Uterus (tissue), 4 donors: ENCODE results near the gene MSL1. TPM values are rescaled to one million over a fixed set of nuclear protein-coding genes. Genes with fewer than 3 reads are reported as not detected.

Experiments used
- DNase-seq, 2 donors: peaks; one replicate each; pipeline ENCODE4 v3.0.0-alpha.2; 2019 to 2020
- H3K27ac ChIP-seq, 2 donors: fragments of 200-600 bp; sonication (generic); 1 replicate in 1 of 2; 2 replicates in 1 of 2; pipeline ENCODE4 v1.5.1; 2016 to 2018
- H3K27me3 ChIP-seq, 2 donors: fragments of 200-600 bp; sonication (generic); one replicate each; pipeline ENCODE4 v1.5.1; 2018 to 2019; ENCODE audit warnings: control low read depth in 1 of 2
- H3K36me3 ChIP-seq, 2 donors: fragments of 200-600 bp; sonication (generic); one replicate each; pipeline ENCODE4 v1.5.1; 2019; ENCODE audit warnings: control low read depth in 1 of 2
- H3K4me1 ChIP-seq, 2 donors: fragments of 200-600 bp; sonication (generic); one replicate each; pipeline ENCODE4 v1.5.1; 2018 to 2019; ENCODE audit warnings: control low read depth in 1 of 2
- H3K4me3 ChIP-seq, 2 donors: fragments of 200-600 bp; sonication (generic); 1 replicate in 1 of 2; 2 replicates in 1 of 2; pipeline ENCODE4 v1.5.1; 2018 to 2019; ENCODE audit warnings: mild to moderate bottlenecking in 1 of 2
- H3K9me3 ChIP-seq, 2 donors: fragments of 200-600 bp; sonication (generic); one replicate each; pipeline ENCODE4 v1.5.1; 2019; ENCODE audit warnings: control low read depth in 1 of 2
- CTCF ChIP-seq, 4 experiments: fragments of 200-600 bp in 2 of 4; fragments of 450-650 bp in 2 of 4; sonication (generic) in 2 of 4; IDR thresholded peaks; one replicate each; pipeline ENCODE4 v1.5.1; 2016 to 2019; ENCODE audit warnings: antibody characterized with exemption in 4 of 4, mild to moderate bottlenecking in 2 of 4, moderate library complexity in 1 of 4
- POLR2A ChIP-seq, 2 donors: fragments of 450-650 bp; IDR thresholded peaks; one replicate each; pipeline ENCODE4 v1.6.1; 2016; ENCODE audit warnings: antibody characterized with exemption in 2 of 2, mild to moderate bottlenecking in 1 of 2, moderate library complexity in 1 of 2
- intact Hi-C: fragments of 100-400 bp; cut with DNase I; formaldehyde crosslinking; loops from one replicate; pipeline ENCODE4 v1.15.1; 2023; ENCODE audit warnings: low total_unique reads
- total RNA-seq, 4 donors: library from RNA; depleted of rRNA in 3 of 4; stranded (reverse); fragments of >200 nt in 3 of 4; gene quantifications; one replicate each; pipeline versions ENCODE4 v1.1.0 to v1.2.4, GENCODE V29; 2014 to 2023
- donor health status: DM: yes; HTN: yes; CAD: no.

The MSL1 gene
- total RNA-seq, 4 donors from 2014 or later = 51.0 to 151 (median 77.6) TPM

GRCh38 chr17:40103688-40104087, 18.1 kb upstream of the MSL1 start:
- no peaks in the 10 kb centered on the region for H3K36me3 ChIP-seq
- H3K4me1 ChIP-seq = peaks cover 42 to 44% of the 10 kb centered on the region in 2 donors
- peak in 1 of 2 donors; percentile 13 for DNase-seq
- no peak for TF ChIP-seq POLR2A (IDR thresholded peaks at IDR 0.05)
- TF ChIP-seq CTCF (IDR thresholded peaks at IDR 0.05) = no peak
- H3K27ac ChIP-seq = peak overlapping the region; percentile 90 to 99
- intact Hi-C loops = no loop called here
- H3K27me3 ChIP-seq = no peaks in the 10 kb centered on the region
- no peaks in the 10 kb centered on the region for H3K9me3 ChIP-seq
- H3K4me3 ChIP-seq = no peak overlapping the region

DNA sequence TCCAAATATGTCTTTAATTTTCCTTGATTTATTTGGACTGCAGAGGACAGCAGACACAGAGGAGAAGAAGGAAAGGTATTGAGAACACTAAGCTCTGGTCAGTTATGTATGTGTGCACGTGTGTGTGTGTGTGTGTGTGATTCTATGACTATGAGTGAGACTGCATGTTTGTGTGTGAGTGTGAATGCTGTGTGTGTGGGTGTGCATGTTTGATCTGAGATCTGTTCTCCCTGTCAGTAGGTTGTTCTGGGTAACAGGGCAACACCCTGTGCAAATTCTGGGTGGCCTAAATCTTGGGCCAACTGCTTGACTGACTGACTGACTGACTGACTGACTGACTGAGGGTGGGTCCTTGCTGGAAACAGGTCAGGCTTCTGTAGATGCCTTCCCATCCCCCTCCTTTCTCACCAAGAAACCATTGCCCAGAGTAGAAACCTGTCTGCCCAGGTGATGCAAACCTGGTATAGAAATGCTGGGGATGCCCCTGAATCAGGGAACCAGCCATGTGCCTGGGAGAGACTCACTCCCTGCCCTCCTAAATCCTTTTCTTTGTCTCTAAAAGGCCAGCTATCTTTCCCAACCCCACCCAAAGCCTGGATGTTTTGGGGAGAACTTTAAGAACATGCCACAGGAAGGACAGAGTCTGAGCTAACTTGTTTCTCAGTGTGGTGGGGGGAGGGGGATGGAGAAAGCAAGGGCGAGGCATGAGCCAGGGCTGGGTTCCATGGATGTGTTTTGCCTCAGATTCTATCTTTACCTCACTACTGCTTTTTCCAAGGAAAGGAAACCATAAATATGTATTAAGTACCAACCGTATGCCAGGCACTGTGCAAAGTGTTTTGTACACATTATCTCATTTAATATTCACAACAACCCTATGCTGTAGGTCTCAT, 16.9 kb upstream of the MSL1 start:
- Histone ChIP-seq H3K4me1 (peaks cover 52 to 55% of the 10 kb centered on the region in 2 donors), H3K9me3 (no peaks in the 10 kb centered on the region)
- TF ChIP-seq CTCF (IDR thresholded peaks at IDR 0.05) (no peak), POLR2A (IDR thresholded peaks at IDR 0.05) (no peak)

GRCh38 chr17:40105861-40106759, 15.7 kb upstream of the MSL1 start:
- Histone ChIP-seq H3K36me3 (no peaks in the 10 kb centered on the region), H3K27ac (peak overlapping the region; percentile 90 to 99), H3K4me3 (no peak overlapping the region), H3K27me3 (no peaks in the 10 kb centered on the region), H3K4me1 (peaks cover 59 to 66% of the 10 kb centered on the region in 2 donors), H3K9me3 (no peaks in the 10 kb centered on the region)
- intact Hi-C loops = no loop called here
- DNase-seq = no peak
- TF ChIP-seq CTCF (IDR thresholded peaks at IDR 0.05) (no peak), POLR2A (IDR thresholded peaks at IDR 0.05) (no peak)

More for the DNA sequence above, 16.9 kb upstream of the MSL1 start:
- intact Hi-C loops = no loop called here
- peak; percentile 39 to 66 for DNase-seq
- Histone ChIP-seq H3K4me3 (no peak overlapping the region), H3K27me3 (no peaks in the 10 kb centered on the region), H3K36me3 (no peaks in the 10 kb centered on the region), H3K27ac (peak overlapping the region; percentile 90 to 99)

DNA sequence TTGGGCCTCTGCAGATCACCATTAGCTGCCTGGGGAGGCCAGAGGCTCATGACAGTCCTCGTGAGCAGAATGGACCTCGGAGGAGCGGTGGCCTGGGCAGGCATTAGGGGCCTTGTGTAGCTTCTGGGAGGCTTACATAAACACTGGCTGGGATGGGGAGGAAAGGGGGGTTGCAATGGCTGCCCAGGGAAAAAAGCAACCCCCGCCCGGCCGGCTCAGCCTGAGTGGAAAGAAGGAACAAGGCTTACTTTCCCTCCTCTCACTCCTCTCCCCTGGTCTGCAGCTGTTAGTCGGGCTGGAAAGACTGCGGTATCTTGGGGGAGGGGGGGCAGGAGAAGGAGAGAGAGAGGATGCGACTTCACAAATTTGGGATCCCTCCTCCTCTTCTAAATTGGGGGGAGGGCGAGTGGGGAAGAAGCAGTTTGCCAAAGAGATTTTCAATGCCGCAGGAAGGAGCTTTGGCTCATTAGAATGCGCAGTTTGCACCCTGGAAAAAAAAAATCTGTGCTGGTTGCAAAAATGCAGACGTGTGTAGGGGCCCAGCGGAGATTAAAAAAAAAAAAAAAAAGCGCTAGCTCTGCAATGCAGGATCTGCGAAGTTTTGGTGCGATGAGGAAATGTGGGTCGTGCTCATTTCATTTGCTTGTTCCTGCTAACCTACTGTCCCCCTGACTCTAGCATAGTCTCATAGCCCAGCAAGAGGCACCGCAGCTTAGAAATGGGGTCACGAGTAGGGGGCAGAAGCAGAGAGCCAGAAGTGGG, 14.8 kb upstream of the MSL1 start:
- Histone ChIP-seq H3K9me3 (no peaks in the 10 kb centered on the region), H3K4me3 (no peak overlapping the region), H3K27ac (peak overlapping the region; percentile 90 to 99), H3K4me1 (peaks cover 61 to 63% of the 10 kb centered on the region in 2 donors), H3K27me3 (no peaks in the 10 kb centered on the region), H3K36me3 (no peaks in the 10 kb centered on the region)
- intact Hi-C loops = no loop called here
- peak; percentile 62 to 64 for DNase-seq
- TF ChIP-seq CTCF (IDR thresholded peaks at IDR 0.05) (no peak), POLR2A (IDR thresholded peaks at IDR 0.05) (no peak)
